HG03060 (cell line): Measurements from ENCODE around the gene EPB41L1.

Source experiments
- ATAC-seq: cut with Tn5 transposase; IDR thresholded peaks from one replicate; pipeline ENCODE4 v1.9.1; 2021; ENCODE audit warnings: low read depth, moderate number of reproducible peaks; ENCODE audit not compliant: unreplicated experiment

Gene EPB41L1

DNA sequence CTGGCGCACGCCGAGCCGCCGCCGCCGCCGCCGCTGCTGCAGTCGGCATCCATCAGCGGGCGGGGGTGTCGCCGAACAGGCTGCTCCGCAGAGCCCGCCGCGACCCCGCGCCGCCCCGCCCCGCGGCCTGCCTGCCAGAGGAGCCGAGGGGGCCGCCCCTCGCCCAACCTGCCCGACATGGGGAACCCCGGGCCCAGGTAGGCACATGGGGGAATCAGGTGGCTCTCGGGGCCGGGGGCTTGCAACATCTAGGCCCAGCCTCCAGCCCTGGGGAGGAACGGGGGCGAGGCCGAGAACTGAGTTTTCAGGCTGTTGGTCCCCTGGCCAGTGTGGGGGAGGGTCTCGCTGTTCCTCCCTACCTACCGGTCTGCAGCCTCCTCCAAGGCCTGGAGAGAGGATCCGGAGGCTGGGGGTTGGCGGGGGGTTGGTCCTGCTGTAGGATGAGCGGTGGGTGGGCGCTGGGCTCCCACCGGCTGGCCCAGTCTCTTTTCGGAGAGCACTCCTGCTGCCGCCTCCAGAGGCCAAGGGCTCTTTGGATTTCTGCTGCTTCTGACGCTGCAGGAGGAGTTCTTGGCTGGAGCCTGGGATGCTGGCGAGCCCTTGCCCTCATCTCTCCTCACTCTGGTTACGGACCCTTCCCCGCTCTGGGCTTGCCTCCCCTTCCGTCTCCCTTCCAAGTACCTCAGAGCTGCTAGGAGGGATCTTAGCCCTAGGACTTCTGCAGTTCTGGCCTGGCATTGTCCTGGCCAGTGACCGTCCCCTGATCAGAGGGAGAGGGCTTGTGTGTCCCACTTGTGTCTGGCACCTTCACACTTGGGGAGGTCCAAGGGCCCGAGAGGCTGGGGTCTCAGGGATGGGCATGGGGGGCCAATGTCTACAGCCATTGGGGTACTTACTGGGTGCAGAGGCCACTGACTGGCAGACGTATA is at the start of gene EPB41L1:
TSS of gene EPB41L1 (plus strand) at position 41 of the 929 bp plus-strand sequence. CDS start 19,038 bp downstream, outside the sequence.
- ATAC-seq = no peak

DNA sequence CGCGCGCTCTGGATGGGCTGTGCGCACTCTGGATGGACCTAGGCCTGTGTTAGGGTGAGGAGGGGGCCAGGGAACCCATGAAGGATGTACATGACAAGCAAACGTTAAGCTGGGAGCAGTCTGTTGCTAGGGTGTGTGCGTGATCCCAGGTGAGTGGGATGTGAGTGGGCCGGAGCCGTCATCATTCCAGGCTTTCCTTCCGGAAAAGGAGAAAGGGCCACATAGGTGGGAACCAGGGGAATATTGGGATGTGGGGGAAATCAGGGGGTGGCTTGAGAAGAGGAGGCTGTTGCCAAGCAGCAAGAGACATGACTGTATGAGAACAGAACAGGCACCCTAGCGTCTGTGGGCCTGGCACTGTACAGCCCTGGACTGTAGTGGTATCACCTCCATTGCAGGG is 49.7 kb upstream of the EPB41L1 start:
- ATAC-seq = no peak

GRCh38 chr20:36105711-36106226 is 48.8 kb upstream of the EPB41L1 start:
- no peak for ATAC-seq

GRCh38 chr20:36106606-36107005 is 47.9 kb upstream of the EPB41L1 start:
- ATAC-seq = no peak

GRCh38 chr20:36107881-36108280 is 46.7 kb upstream of the EPB41L1 start:
- no peak for ATAC-seq

- no peak for ATAC-seq
Measured at GRCh38 chr20:36109251-36109947, 45.1 kb upstream of the EPB41L1 start.

DNA sequence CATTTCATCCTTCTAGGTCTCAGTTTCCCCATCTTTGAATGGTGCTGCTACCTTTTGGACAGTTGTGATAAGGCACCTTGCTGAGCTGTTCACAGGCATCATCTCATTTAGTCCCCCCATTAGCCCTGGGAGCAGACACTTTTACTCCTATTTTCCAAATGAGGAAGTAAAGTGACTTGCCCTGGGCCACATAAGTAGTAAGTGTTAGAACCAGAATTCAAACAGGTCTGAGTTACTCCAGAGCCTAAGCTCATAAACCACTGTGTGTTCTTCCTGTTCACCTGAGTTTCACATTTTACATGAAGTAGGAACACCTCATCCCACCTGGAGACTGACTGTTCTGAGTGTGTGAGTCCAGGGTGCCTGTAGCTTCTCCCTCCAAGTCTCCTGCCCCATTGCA is 43.5 kb upstream of the EPB41L1 start:
- no peak for ATAC-seq

GRCh38 chr20:36112112-36112511 is 42.4 kb upstream of the EPB41L1 start:
- no peak for ATAC-seq

GRCh38 chr20:36113036-36113435 is 41.5 kb upstream of the EPB41L1 start:
- ATAC-seq = no peak

DNA sequence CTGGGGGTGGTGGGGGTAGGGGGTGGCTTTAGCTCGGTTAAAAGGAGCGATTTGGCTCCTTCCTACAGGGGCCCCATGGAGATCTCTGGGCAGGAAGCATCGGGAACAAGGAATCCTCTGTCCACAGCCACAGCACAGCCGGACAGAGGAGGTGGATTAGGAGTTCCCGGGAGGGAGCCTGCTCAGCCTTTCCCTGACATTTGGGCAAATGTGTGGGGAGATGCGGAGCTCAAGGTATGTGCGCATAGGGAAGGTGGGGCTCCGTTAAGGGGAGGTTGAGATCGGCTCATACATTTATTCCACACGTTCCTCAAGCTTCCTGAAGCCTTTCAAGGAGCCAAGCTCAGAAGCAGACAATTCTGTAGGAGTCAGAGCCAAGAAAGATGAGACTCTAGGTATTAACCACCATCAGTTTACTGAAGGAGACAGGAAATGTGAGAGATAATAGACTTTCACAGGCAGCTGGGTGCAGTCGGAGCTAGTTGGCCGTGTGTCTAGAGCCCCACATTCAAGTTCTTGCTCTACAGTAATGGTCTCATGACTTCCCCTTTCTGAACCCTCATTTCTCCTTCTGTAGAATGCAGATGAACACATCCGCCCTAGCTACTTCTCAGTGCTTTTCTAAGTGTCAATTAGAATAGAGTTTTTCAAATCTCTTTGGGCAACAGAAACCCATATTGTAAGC is 40.8 kb upstream of the EPB41L1 start:
- no peak for ATAC-seq

GRCh38 chr20:36114707-36115106 is 39.8 kb upstream of the EPB41L1 start:
- no peak for ATAC-seq

- ATAC-seq = no peak
Measured at GRCh38 chr20:36115925-36116324, 38.6 kb upstream of the EPB41L1 start.

- ATAC-seq = no peak
Measured at GRCh38 chr20:36116807-36117441, 37.6 kb upstream of the EPB41L1 start.

DNA sequence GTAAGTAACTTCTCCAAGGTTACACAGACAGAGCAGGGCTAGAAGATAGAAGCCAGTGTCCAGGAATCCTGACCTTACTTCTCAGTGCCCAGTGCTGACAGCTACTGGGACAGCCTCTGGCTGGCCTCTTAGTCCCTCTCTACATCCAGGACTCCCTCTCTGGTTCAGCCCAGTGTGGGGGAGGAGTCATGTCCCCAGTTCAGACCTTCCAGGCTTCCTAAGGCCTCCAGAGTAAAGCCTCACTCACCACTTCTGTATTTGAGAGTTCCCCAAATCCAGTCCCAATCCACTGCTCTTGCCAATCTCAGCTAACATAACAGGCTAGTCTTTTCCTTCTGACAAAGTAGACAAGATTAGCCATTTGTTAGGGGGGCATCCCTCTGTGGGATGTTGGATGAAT is 36.9 kb upstream of the EPB41L1 start:
- no peak for ATAC-seq

- no peak for ATAC-seq
Measured at GRCh38 chr20:36118371-36118770, 36.2 kb upstream of the EPB41L1 start.

- no peak for ATAC-seq
Measured at GRCh38 chr20:36119537-36119936, 35.0 kb upstream of the EPB41L1 start.

- ATAC-seq = no peak
Measured at GRCh38 chr20:36120241-36120640, 34.3 kb upstream of the EPB41L1 start.

- no peak for ATAC-seq
Measured at GRCh38 chr20:36120991-36121390, 33.5 kb upstream of the EPB41L1 start.

GRCh38 chr20:36121981-36122930 is 32.3 kb upstream of the EPB41L1 start:
- no peak for ATAC-seq
